H9 (cell line): ENCODE measurements around the gene SYDE2. TPM values are rescaled to one million over a fixed set of nuclear protein-coding genes. Genes with fewer than 3 reads are reported as not detected.

Source experiments
- DNase-seq: peaks from one replicate; pipeline ENCODE4 v3.0.0-alpha.2; 2017
- H2AFZ ChIP-seq: one replicate; pipeline ENCODE4 v1.6.1; 2013; ENCODE audit warnings: mild to moderate bottlenecking, low read length, control low read depth, moderate library complexity
- H2AK5ac ChIP-seq: 2 replicates; pipeline ENCODE4 v1.6.1; 2013; ENCODE audit warnings: low read length, control low read depth, mixed read lengths; ENCODE audit not compliant: insufficient read length
- H2BK120ac ChIP-seq: one replicate; pipeline ENCODE4 v1.6.1; 2013; ENCODE audit warnings: low read depth, mild to moderate bottlenecking, low read length, control low read depth, inconsistent platforms; ENCODE audit not compliant: poor library complexity, severe bottlenecking
- H2BK12ac ChIP-seq: 2 replicates; pipeline ENCODE4 v1.6.1; 2013; ENCODE audit warnings: low read length, control low read depth, mixed read lengths, low read depth; ENCODE audit not compliant: insufficient read length
- H2BK15ac ChIP-seq: 2 replicates; pipeline ENCODE4 v1.6.1; 2013; ENCODE audit warnings: low read depth, low read length, control low read depth
- H2BK20ac ChIP-seq: one replicate; pipeline ENCODE4 v1.6.1; 2013; ENCODE audit warnings: low read depth, mild to moderate bottlenecking, low read length, control low read depth, inconsistent platforms; ENCODE audit not compliant: poor library complexity, severe bottlenecking
- H2BK5ac ChIP-seq: 2 replicates; pipeline ENCODE4 v1.6.1; 2013; ENCODE audit warnings: low read length, control low read depth, mixed read lengths; ENCODE audit not compliant: insufficient read length
- H3K14ac ChIP-seq: 2 replicates; pipeline ENCODE4 v1.6.1; 2013; ENCODE audit warnings: low read length, control low read depth; ENCODE audit not compliant: insufficient read depth
- H3K18ac ChIP-seq: 2 replicates; pipeline ENCODE4 v1.6.1; 2013; ENCODE audit warnings: low read depth, mild to moderate bottlenecking, mixed read lengths, low read length, control low read depth; ENCODE audit not compliant: insufficient read length
- H3K23ac ChIP-seq: 2 replicates; pipeline ENCODE4 v1.6.1; 2013; ENCODE audit warnings: low read length, control low read depth, mixed read lengths, low read depth; ENCODE audit not compliant: insufficient read length
- H3K23me2 ChIP-seq: 2 replicates; pipeline ENCODE4 v1.6.1; 2013; ENCODE audit warnings: low read depth, mild to moderate bottlenecking, mixed read lengths, low read length, control low read depth; ENCODE audit not compliant: insufficient read length, poor library complexity, severe bottlenecking
- H3K27ac ChIP-seq: 2 replicates; pipeline ENCODE4 v1.5.1; 2013; ENCODE audit warnings: low read length, control low read depth, mixed read lengths, low read depth; ENCODE audit not compliant: insufficient read length
- H3K27me3 ChIP-seq: 2 replicates; pipeline ENCODE4 v1.6.1; 2013; ENCODE audit warnings: low read length, control low read depth, inconsistent platforms; ENCODE audit not compliant: insufficient read depth
- H3K4ac ChIP-seq: 2 replicates; pipeline ENCODE4 v1.6.1; 2013; ENCODE audit warnings: low read depth, mild to moderate bottlenecking, control low read depth, inconsistent platforms, low read length, moderate library complexity
- H3K4me1 ChIP-seq: 2 replicates; pipeline ENCODE4 v1.6.1; 2013; ENCODE audit warnings: low read length, control low read depth, inconsistent platforms; ENCODE audit not compliant: insufficient read depth
- H3K4me2 ChIP-seq: 2 replicates; pipeline ENCODE4 v1.6.1; 2013; ENCODE audit warnings: low read length, control low read depth, mixed read lengths; ENCODE audit not compliant: insufficient read length, insufficient read depth
- H3K56ac ChIP-seq: 2 replicates; pipeline ENCODE4 v1.6.1; 2013; ENCODE audit warnings: low read depth, mild to moderate bottlenecking, mixed read lengths, low read length, control low read depth; ENCODE audit not compliant: insufficient read length
- H3K79me1 ChIP-seq: 2 replicates; pipeline ENCODE4 v1.6.1; 2013; ENCODE audit warnings: low read depth, mild to moderate bottlenecking, moderate library complexity, low read length, control low read depth, inconsistent platforms; ENCODE audit not compliant: insufficient read depth, poor library complexity, severe bottlenecking
- H3K79me2 ChIP-seq: 2 replicates; pipeline ENCODE4 v1.6.1; 2013; ENCODE audit warnings: low read length, control low read depth, inconsistent platforms; ENCODE audit not compliant: insufficient read depth
- H3K9ac ChIP-seq: 2 replicates; pipeline ENCODE4 v1.6.1; 2013; ENCODE audit warnings: low read length, control low read depth, mixed read lengths; ENCODE audit not compliant: insufficient read length; ENCODE audit errors: extremely low read depth
- H3K9me3 ChIP-seq: one replicate; pipeline ENCODE4 v1.6.1; 2013; ENCODE audit warnings: low read depth, low read length, inconsistent platforms; ENCODE audit not compliant: control insufficient read depth
- H3T11ph ChIP-seq: one replicate; pipeline ENCODE4 v1.6.1; 2013; ENCODE audit warnings: mild to moderate bottlenecking, low read length, control low read depth, inconsistent platforms
- H4K20me1 ChIP-seq: one replicate; pipeline ENCODE4 v1.6.1; 2013; ENCODE audit not compliant: control insufficient read depth, insufficient read length, insufficient read depth
- H4K5ac ChIP-seq: 2 replicates; pipeline ENCODE4 v1.6.1; 2013; ENCODE audit warnings: low read depth, mild to moderate bottlenecking, mixed read lengths, low read length, control low read depth; ENCODE audit not compliant: insufficient read length
- H4K8ac ChIP-seq: replicated peaks from 2 replicates; pipeline ENCODE4 v1.6.1; 2013; ENCODE audit warnings: low read length, control low read depth, mixed read lengths, low read depth; ENCODE audit not compliant: insufficient read length
- H4K91ac ChIP-seq: 2 replicates; pipeline ENCODE4 v1.6.1; 2013; ENCODE audit warnings: low read depth, mild to moderate bottlenecking, moderate library complexity, mixed read lengths, low read length, control low read depth; ENCODE audit not compliant: insufficient read length
- H3K27ac Mint-ChIP-seq, 3 experiments: 2 replicates in 2 of 3; 3 replicates in 1 of 3; pipeline ENCODE4 v1.8.0; 2020 to 2021; ENCODE audit warnings: mixed read lengths in 3 of 3, mild to moderate bottlenecking in 1 of 3, moderate library complexity in 1 of 3
- H3K27me3 Mint-ChIP-seq: 2 replicates; pipeline ENCODE4 v1.8.0; 2021; ENCODE audit warnings: low read depth, mild to moderate bottlenecking, moderate library complexity, mixed read lengths
- H3K36me3 Mint-ChIP-seq, 3 experiments: 2 replicates in 2 of 3; 3 replicates in 1 of 3; pipeline ENCODE4 v1.8.0; 2020 to 2021; ENCODE audit warnings: low read depth in 3 of 3, mixed read lengths in 3 of 3; ENCODE audit not compliant: insufficient read depth in 1 of 3
- H3K4me1 Mint-ChIP-seq, 2 experiments: 2 replicates each; pipeline ENCODE4 v1.8.0; 2020; ENCODE audit warnings: mixed read lengths in 2 of 2
- H3K4me3 Mint-ChIP-seq, 2 experiments: 2 replicates in 1 of 2; 3 replicates in 1 of 2; pipeline ENCODE4 v1.8.0; 2020 to 2021; ENCODE audit warnings: mild to moderate bottlenecking in 2 of 2, mixed read lengths in 2 of 2, moderate library complexity in 1 of 2
- H3K9me3 Mint-ChIP-seq, 2 experiments: 2 replicates in 1 of 2; 3 replicates in 1 of 2; pipeline ENCODE4 v1.8.0; 2020; ENCODE audit warnings: mild to moderate bottlenecking in 2 of 2, mixed read lengths in 2 of 2, moderate library complexity in 1 of 2
- CTCF ChIP-seq: fragments of 200-600 bp; sonication (generic); conservative IDR thresholded peaks from 3 replicates; pipeline ENCODE4 v1.8.0; 2021; ENCODE audit warnings: antibody characterized with exemption, mild to moderate bottlenecking
- WGBS: extraction: QIAGEN DNeasy Blood & Tissue Kit; methylation state at CpG from one replicate; pipeline ENCODE4 v1.1.7; 2013; ENCODE audit warnings: missing lambda C conversion rate, low lambda C conversion rate, mixed read lengths; ENCODE audit not compliant: insufficient read length; ENCODE audit errors: extremely low coverage; 5-methylcytosine and 5-hydroxymethylcytosine counted together
- total RNA-seq: library from RNA; stranded (reverse); gene quantifications from 2 replicates; pipeline ENCODE4 v1.2.1, GENCODE V29; 2021

Gene SYDE2
- total RNA-seq, 1 experiment from 2014 or later, result 12.4 TPM

GRCh38 chr1:85135392-85135798 is 65.4 kb downstream of the SYDE2 start:
- Histone ChIP-seq H3T11ph (no peak overlapping the region), H3K9me3 (no peaks in the 10 kb centered on the region), H3K56ac (no peak overlapping the region), H3K23me2 (no peaks in the 10 kb centered on the region), H2BK20ac (no peak overlapping the region), H3K14ac (no peak overlapping the region), H4K8ac (no peak overlapping the region), H3K4me1 (no peaks in the 10 kb centered on the region), H2AFZ (no peak overlapping the region), H3K79me2 (no peaks in the 10 kb centered on the region), H3K4ac (no peak overlapping the region), H4K20me1 (no peaks in the 10 kb centered on the region), H2BK12ac (no peak overlapping the region), H2BK15ac (no peak overlapping the region), H2BK120ac (no peak overlapping the region), H2BK5ac (no peak overlapping the region), H3K27me3 (no peaks in the 10 kb centered on the region), H3K9ac (no peak overlapping the region), H3K27ac (no peak overlapping the region), H3K18ac (no peak overlapping the region), H4K5ac (no peak overlapping the region), H3K23ac (no peak overlapping the region), H2AK5ac (no peak overlapping the region), H3K4me2 (no peak overlapping the region), H4K91ac (no peak overlapping the region), H3K79me1 (no peaks in the 10 kb centered on the region)
- Mint-ChIP-seq H3K36me3 (no peaks in the 10 kb centered on the region), H3K4me1 (no peaks in the 10 kb centered on the region), H3K27me3 (no peaks in the 10 kb centered on the region), H3K4me3 (no peak overlapping the region), H3K27ac (no peak overlapping the region), H3K9me3 (no peaks in the 10 kb centered on the region)
- DNase-seq, result no peak
- no CpG with 5 or more reads among the region's 1 CpG for WGBS
- TF ChIP-seq CTCF, result no peak
